GM21390 (cell line): ENCODE data around the gene KY.

ENCODE experiments used
- ATAC-seq: cut with Tn5 transposase; IDR thresholded peaks from one replicate; pipeline ENCODE4 v1.9.1; 2021; ENCODE audit not compliant: unreplicated experiment

Gene KY

DNA sequence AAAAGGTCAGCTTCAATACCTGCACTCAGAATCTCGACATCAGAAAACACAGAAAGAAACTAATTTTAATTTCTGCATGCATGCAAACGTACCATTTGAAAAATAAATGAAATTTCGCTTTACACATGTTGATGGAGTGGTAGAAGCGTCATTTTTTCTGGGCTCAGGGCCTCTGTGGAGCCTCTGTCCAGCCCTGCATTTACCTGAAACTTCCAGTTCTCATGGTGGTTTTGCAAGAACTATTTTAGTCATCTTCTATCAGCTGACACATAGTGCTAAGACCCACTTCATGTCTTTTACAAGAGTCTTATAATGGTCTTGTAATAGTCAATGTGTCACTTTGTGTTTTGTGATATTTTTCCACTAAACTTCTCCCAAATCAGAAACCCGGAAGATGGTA is 5.3 kb downstream of the KY start:
- ATAC-seq = no peak

GRCh38 chr3:134644731-134645514 is 5.9 kb downstream of the KY start:
- ATAC-seq = no peak

DNA sequence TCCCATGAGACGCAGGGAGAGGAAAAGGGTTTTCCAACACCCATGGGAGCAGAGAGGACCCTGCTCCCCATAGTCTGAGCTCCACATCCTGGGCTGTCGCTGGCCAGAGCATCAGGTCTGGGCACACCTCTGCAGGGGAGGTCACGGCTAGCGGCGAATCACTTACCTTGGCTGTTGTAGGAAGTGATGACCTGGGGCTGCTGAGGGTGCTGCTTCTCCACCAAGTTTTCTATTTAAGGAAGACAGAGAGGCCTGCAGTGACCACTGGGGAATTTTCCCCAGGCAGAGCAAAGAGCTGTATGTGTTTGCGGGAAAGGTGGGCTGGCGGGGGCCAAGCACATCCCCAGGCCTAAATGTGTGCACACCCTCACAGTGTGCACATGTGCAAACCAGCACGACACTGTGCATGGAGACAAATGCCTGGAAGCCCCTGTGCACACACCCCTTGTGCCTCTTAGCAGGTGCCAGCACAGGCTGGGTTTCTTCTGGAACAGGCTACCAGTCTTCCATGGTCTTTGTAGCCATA is 7.6 kb downstream of the KY start:
- ATAC-seq = no peak

GRCh38 chr3:134642445-134643149 is 8.2 kb downstream of the KY start:
- no peak for ATAC-seq

GRCh38 chr3:134641671-134642300 is 9.0 kb downstream of the KY start:
- no peak for ATAC-seq

DNA sequence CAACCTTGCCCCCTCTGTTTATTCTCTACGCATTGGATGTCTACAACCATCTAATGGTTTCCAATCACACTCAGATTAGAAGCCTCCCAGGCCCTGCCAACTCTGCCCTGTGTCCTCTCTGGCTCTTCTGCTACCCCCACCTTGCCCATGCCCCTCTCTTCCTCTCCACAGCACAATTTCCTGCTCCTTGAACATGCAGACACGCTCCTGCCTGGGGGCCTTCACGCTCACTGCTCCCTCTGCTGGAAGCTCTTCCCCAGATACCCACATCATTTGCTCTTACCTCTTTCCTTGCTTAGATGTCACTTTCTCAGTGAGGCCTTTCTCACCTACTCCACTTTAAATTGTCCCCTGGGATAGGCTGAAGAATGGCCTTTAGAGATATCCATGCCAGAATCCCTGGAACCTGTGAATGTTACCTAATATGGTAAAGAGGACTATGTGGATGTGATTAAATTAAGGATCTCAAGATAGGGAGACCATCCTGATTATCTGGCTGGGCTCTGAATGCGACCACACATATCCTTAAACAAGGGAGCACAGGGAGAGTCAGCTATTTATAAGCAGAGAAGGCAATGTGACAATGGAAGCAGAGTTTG is 9.9 kb downstream of the KY start:
- no peak for ATAC-seq

GRCh38 chr3:134640378-134640777 is 10.4 kb downstream of the KY start:
- no peak for ATAC-seq

DNA sequence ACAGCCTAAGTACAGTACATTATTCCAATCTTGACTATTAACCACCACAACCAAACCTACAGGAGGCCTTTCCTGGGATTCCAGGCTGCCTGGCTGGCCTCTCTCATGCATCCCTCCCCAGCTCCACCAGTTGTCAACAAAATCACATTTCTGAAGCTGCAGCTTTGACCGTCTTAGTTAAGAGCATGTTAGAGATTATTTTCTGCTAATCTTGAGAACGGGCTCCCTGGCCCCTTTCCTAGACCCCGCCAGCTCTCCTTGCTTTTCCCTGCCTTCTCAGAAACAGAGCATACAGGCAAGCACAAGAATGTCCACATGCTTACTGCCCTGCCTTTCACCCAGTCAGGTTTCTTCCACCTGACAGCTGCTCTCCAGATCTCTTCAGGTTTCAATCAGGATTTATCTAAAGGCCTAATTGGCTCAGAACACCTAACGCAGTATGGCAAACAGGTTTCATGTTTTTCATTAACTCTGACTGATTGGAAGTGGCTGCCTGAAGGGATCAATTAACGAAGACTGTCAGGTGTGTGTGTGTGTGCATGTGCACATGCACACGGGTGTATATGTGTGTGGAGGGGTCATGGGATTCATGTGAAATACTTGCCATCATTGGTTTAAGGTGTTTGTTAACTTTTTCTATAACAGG is 12.3 kb downstream of the KY start:
- no peak for ATAC-seq

DNA sequence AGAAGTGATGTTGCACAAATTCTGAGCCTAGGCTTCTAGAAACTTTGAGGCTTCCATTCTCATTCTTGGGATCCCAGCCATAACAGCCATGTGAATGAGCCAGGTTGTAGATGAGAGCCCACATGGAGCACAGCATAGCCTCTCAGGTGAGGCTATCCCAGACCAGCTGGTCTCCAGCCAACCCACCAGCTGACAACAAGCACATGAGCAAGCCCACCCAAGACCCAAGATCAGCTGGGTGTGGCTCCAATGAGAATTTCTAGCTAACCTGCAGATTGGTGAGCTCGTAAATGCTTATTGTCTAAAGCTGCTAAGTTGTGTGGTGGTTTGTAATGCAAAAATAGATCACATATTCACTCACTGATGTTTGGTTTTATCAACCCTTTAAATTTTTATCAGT is 14.4 kb downstream of the KY start:
- no peak for ATAC-seq

GRCh38 chr3:134630506-134630905 is 20.3 kb downstream of the KY start:
- ATAC-seq = no peak

- ATAC-seq = no peak
Measured at GRCh38 chr3:134628884-134629283, 21.9 kb downstream of the KY start.

DNA sequence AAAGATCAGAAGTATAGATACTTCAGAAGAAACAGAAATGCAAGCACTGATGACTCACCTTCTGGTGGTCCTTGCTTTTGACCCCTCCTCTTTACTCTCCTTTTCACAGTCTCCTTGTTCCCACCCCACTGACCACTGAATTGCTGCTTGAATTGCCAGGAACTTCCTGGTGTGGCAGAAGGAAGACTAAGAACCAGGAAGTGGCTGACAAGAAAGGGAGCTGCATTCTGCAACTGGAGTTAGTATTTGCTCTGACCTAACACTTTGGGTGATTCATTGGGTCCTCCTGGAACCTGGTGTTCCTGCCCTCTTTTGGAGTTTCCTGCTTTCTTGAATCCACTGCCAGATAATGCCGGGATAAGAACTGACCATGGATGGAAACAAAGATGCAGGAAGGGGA is 23.0 kb downstream of the KY start:
- no peak for ATAC-seq

DNA sequence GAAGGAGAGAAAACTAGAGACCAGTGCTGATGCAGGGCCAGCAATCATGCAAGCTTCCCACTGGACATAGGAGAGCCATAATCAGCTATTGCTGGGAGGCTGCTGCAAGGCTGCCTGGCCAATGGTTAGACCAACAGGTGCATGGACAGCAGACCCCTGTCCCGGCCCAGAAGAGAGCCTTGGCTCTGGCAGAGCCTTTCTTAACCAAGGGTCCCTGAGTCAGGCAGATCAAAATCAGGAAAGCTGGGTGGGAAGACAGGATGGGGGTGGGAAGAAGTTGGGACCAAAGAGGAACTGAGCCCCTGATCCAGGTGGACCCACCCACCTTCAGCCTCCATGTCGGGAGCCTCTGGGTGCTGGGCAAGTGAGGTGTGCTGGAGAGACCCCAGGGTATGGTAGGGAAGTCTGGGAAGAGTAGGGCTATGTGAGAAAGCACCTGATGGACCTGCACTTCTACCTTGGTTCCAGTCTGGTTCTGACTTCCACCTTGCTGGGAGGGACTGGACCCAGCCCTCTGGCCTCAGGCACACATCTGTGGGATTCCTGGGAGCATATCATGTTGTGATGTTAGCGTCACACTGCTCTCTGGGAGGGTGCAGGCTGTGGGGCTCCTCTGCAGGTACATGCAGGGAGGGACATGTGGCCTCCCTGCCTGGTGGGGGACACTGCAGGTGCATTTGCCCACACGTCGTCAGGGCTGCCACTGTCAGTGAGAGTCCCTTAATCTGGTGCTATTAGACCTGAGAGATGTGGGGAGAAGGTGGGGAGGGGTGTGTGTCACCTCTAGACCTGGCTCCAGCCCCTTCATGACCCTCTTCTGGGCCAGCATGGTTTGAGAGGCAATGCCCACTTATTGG is 24.7 kb downstream of the KY start:
- ATAC-seq = no peak

DNA sequence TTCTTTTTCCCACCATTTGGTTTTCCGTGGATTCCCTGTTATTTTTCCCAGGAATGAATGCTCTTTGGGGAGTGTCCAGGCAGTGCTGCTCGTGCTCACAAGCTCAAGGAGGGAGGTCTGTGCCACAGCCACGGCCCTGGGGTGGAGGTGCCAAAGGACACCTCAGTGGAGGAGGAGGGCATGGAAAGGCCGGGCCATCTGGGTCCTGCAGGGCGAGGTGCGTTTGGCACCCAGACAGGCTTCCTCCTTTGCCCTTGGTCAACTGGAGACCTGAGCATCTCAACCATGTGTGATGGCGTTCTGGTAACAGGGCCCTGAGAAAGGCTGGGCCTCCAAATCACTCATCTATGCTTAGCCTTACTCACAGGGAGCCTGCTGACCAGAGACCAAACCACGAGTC is 25.4 kb downstream of the KY start:
- no peak for ATAC-seq

DNA sequence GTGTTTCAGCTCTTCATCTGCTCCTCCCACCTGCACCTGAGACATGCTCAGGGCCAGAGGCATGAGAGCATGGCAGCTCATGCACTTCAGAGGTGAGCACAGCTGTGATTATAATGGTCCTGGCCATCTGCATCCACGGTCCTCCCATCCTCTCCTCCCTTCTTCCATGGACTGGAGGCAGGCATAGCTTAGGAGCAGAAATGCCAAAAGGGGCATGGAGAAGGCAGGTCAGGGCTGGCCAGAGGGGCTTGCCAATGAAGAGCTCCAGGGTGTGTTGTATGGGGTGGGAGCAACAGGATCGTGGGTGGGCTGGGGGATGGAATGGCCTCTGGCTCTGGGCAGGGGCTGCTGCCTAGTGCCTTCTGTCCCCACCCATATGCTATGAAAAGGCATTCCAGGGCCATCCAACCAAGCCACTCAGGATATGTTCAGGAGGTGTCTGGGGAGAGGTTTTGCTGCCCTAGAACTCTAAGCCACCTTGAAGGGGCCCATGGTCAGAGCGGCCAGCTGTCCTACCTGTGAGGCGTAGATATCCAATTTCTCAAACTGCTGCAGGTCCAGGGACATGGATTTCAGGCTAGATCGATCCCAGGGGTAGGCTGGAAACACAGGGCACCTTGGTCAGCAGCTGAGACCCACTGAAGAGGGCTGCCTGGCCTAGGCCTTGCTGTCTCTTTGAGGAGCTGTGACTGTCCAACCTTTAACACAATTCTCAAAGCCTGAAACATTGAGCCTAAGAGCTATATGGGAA is 26.1 kb downstream of the KY start:
- ATAC-seq = no peak

DNA sequence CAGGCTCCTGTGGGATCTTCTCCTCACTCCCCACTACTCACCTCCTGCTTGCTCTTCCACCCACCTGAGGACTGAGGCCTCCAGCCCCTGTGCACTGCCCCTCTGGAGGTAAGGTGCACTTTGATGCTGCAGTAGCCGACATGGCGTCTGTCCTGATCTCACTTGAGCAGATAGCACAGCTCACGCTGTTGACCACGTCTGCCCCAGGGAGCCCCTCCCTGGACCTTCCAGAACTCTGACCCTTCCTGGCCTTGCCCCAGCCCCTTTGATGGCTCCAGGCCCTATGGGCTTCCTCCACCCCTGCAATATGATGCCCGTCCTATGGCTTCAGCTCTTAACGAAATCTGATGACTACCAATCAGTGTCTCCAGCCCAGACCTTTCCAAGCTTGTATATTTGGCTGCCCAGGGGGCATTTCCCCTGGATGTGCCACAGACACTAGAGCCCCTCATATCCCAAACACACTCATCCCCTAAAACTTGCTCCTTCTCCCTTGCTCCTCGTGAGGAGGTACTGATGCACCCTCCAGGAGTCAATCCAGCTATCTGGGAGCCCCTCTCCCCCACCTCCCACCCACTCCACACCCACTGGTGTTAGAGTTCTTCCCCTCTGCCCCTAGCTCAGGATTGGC is 27.1 kb downstream of the KY start:
- no peak for ATAC-seq

DNA sequence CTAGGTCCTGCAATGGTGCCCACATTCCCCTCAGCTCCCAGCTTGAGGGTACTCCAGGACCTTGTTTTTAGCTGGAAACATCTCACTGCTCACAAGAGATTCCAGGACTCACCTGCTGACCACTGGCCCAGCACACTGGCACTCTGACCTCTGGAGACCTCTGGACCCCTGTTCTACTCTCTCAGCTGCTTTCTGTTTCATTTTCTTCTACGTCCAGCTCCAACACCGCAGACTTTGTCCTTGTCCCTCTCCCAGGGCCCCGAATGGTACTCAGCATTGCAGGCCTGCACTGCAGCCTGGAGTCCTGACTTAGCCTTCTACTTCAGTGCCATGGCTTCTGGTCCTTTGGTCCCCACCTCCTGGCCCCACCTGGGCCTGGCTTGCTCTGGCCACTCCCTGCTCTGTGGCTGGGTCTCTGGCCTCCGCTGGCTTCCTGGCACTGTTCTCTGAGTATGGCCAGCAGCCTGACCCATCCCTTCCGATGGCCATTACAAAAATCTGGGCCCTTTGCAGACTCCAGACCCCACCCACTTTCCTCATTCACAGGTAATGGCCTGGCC is 27.9 kb downstream of the KY start:
- ATAC-seq = no peak

- no peak for ATAC-seq
Measured at GRCh38 chr3:134621854-134622253, 29.0 kb downstream of the KY start.
